Fibroblast of peridontal ligament (primary cell): ENCODE results near the gene LHX5.

ENCODE experiments used
- DNase-seq: peaks from one replicate; pipeline ENCODE4 v3.0.0-alpha.2; 2010; ENCODE audit errors: extremely low read depth

The LHX5 gene

DNA sequence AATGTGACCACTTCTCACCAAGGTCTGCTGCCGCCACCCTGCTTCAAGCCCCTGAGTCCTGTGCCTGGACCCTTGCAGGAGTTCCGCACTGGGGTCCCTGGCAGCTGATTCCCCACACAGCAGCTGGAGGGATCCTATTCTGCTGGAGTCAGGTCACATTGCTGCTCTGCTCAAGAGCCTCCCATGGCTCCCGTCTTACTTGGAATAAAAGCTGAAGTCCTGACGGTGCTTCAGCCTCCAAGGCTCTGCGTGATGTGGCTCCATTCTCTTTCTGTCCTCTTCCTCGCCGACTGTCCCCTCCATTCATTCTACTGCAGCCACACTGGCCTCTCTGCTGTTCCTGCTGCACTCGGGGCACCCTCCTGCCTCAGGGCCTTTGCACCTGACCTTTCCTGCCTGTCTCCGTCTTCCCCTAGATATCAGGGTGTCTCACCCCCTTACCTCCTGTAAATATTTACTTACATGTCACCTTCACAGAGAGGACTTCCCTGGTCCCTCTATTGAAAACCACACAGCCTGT is 57.1 kb downstream of the LHX5 start:
- DNase-seq, result no peak

DNA sequence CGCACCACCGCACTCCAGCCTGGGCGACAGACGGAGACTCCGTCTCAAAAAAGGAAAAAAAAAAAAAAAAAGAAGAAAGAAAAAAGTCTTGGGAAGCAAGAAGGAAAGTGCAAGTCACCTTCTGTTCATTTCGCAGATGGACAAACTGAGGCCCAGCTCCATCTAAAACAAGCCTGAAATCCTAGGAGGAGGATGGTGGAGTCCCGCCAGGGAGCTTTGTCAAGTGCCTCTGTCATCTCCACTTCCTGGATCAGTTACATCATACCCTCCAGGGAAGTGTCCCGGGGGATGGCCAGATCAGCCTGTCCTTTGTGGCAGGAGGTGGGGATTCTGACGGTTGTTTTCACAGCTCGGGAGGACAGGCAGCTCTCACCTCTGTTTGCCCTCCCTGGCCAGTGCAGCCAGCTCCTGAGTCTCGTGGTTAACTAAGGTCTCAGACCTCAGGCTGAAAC is 58.2 kb downstream of the LHX5 start:
- DNase-seq, result no peak
